SH-SY5Y (cell line): ENCODE measurements around the gene PPP3CA.

Source experiments
- GATA2 ChIP-seq: IDR thresholded peaks from 2 replicates; pipeline ENCODE4 v1.6.1; 2011; ENCODE audit warnings: mild to moderate bottlenecking, low read depth, low read length
- GATA3 ChIP-seq: IDR thresholded peaks from 2 replicates; pipeline ENCODE4 v1.6.1; 2011; ENCODE audit warnings: low read depth, mild to moderate bottlenecking, low read length, moderate library complexity

DNA sequence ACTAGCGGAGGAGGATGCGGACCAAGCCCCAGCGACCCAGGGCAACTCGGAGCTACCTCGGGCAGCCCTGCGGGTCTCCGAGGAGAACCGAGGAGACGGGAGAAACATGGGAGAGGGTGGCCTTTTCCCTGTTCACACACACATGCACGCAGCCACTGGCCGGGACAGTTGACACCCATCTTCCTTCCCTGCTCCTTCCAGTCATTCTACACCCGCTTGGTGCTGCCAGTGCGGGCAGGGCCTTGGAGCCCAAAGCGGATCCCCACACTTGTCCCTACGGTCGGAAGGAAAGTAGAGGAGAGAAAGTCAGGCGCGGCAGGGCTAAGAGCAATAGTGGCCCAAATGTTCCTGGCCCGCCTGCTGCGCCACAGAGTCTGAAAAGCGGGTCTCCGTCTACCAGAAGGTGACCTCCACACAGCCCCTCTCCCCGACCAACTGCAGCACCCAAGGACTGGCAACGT is 1.1 kb upstream of the PPP3CA start:
- TF ChIP-seq GATA2 (no peak), GATA3 (no peak)
